OCI-LY7 (cell line): ENCODE measurements around the gene PMP22. TPM values are rescaled to one million over a fixed set of nuclear protein-coding genes. Genes with fewer than 3 reads are reported as not detected.

ENCODE experiments used
- BruUV-seq: library from RNA; stranded (reverse); fragments of 400-500 nt; replicated peaks from 2 replicates; lab custom pipeline; 2021; lab: Mats Ljungman, UMichigan
- CTCF ChIA-PET: fragments of 300-600 bp; sonication (Branson Sonifier 250); formaldehyde crosslinking; loops from one replicate; lab custom pipeline; 2022; ENCODE audit warnings: antibody characterized with exemption; ENCODE audit not compliant: unreplicated experiment; lab: Charles Lee
- POLR2A ChIA-PET: fragments of 300-600 bp; sonication (Branson Sonifier 250); formaldehyde crosslinking; loops from one replicate; lab custom pipeline; 2022; ENCODE audit warnings: antibody characterized with exemption; lab: Charles Lee
- DNase-seq: peaks from one replicate; pipeline ENCODE4 v3.0.0-alpha.2; 2015; ENCODE audit warnings: low spot score
- H2AFZ ChIP-seq: fragments of 200-600 bp; sonication (generic), shearing (Covaris generic); 2 replicates; pipeline ENCODE4 v1.6.1; 2014; ENCODE audit warnings: mild to moderate bottlenecking, antibody characterized with exemption, low read length, moderate library complexity
- H3K27ac ChIP-seq: fragments of 200-600 bp; sonication (generic); 2 replicates; pipeline ENCODE4 v1.5.1; 2014; ENCODE audit warnings: mixed run types, low read depth, mild to moderate bottlenecking, moderate library complexity, low read length, inconsistent platforms; ENCODE audit not compliant: poor library complexity, severe bottlenecking
- H3K36me3 ChIP-seq: fragments of 200-600 bp; sonication (generic); 2 replicates; pipeline ENCODE4 v1.6.1; 2014; ENCODE audit warnings: mild to moderate bottlenecking, antibody characterized with exemption, low read length, moderate library complexity, mixed read lengths; ENCODE audit not compliant: insufficient read depth
- H3K4me1 ChIP-seq: fragments of 200-600 bp; sonication (generic); 2 replicates; pipeline ENCODE4 v1.5.1; 2014; ENCODE audit warnings: mild to moderate bottlenecking, low read length; ENCODE audit not compliant: insufficient read depth, poor library complexity, severe bottlenecking
- H3K4me2 ChIP-seq: fragments of 200-600 bp; sonication (generic); 2 replicates; pipeline ENCODE4 v1.6.1; 2014; ENCODE audit warnings: mild to moderate bottlenecking, low read length
- H3K4me3 ChIP-seq: fragments of 200-600 bp; sonication (generic); 2 replicates; pipeline ENCODE4 v1.5.1; 2014; ENCODE audit warnings: mild to moderate bottlenecking, low read depth, low read length; ENCODE audit not compliant: poor library complexity, severe bottlenecking
- H3K79me2 ChIP-seq: fragments of 200-600 bp; sonication (generic); 2 replicates; pipeline ENCODE4 v1.6.1; 2016; ENCODE audit warnings: low read depth, mild to moderate bottlenecking, low read length, moderate library complexity, mixed read lengths; ENCODE audit not compliant: insufficient read depth
- H3K9me2 ChIP-seq: fragments of 200-600 bp; sonication (generic); 2 replicates; pipeline ENCODE4 v1.6.1; 2016; ENCODE audit warnings: mild to moderate bottlenecking, low read length, mixed read lengths; ENCODE audit not compliant: insufficient read depth
- H3K9me3 ChIP-seq: fragments of 200-600 bp; sonication (generic); 2 replicates; pipeline ENCODE4 v1.6.1; 2014; ENCODE audit warnings: mild to moderate bottlenecking, mixed run types, low read length, mixed read lengths
- H4K20me1 ChIP-seq: fragments of 200-600 bp; sonication (generic); 2 replicates; pipeline ENCODE4 v1.6.1; 2014; ENCODE audit warnings: mild to moderate bottlenecking, antibody characterized with exemption, low read length, moderate library complexity, mixed read lengths; ENCODE audit not compliant: insufficient read depth
- EZH2phosphoT487 ChIP-seq: fragments of 200-600 bp; sonication (generic); IDR thresholded peaks from 2 replicates; pipeline ENCODE4 v1.6.1; 2018; ENCODE audit warnings: low read depth, borderline replicate concordance, mild to moderate bottlenecking, mixed run types, antibody characterized with exemption, low read length, moderate library complexity, mixed read lengths
- intact Hi-C: fragments of 100-400 bp; cut with micrococcal nuclease; formaldehyde crosslinking; loops from one replicate; pipeline ENCODE4 v1.10.0; 2022; ENCODE audit not compliant: unreplicated experiment
- total RNA-seq, 2 experiments: library from RNA; depleted of rRNA in 1 of 2; stranded (reverse); fragments of >200 nt in 1 of 2; shearing (Covaris generic) in 1 of 2; gene quantifications; 2 replicates each; pipeline ENCODE4 v1.2.3, GENCODE V29; 2014 to 2022
- TF ChIP-seq, protein P1 (sequence below): fragments of 200-600 bp; sonication (generic); conservative IDR thresholded peaks from 2 replicates; pipeline ENCODE4 v1.5.1; 2014; ENCODE audit warnings: mild to moderate bottlenecking, antibody characterized with exemption, low read length, moderate library complexity, mixed read lengths

PMP22 gene
- total RNA-seq, 2 experiments from 2014 or later, result not detected

DNA sequence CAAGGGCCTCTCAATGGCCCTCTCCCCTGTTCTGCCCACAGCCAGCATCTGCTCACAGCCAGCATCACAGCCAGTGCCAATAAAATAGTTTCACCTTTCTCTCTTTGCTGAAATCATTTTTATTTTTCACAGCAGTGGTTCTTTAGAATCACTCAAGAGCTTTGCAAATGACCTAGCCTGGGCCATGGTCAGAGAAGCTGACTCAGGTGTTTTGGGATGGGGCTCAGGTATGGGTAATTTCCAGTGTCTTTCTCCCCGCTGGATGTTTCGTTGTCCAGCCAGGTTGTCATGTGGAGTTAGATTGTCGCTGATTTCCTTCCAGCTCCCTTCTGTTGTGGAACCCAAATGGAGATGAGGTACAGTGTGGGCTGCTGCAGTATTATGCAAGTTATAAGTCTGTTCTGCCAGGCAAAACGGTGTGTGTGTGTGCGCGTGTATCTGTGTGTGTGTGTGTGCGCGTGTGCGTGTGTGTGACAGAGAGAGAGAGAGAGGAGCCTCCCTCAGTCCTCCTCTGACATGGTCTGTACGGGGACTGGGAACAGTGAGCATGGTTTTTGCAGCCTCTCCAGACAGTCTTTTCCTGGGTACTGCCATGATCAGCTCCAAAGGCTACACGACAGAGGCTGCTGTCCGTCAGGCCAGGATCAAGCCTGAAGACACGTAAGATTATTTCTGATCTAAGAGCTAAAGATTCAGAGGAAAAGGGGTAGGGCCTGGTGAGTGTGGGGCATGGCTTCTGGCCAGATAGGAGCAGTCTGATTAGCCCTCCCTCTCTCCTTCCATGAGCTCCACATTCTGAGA, 1.4 kb upstream of the PMP22 start:
- CTCF ChIA-PET, result no interaction called here

GRCh38 chr17:15264542-15264941, 584 bp downstream of the PMP22 start:
- intact Hi-C loops, result no loop called here
- CTCF ChIA-PET, result no interaction called here
- no peaks in the 10 kb centered on the region for H3K9me3 ChIP-seq

More for the DNA sequence above, 1.4 kb upstream of the PMP22 start:
- no TSS peak for BruUV-seq
- Histone ChIP-seq H3K4me2 (no peak overlapping the region), H3K79me2 (no peaks in the 10 kb centered on the region), H3K9me2 (no peaks in the 10 kb centered on the region), H2AFZ (no peak overlapping the region), H3K36me3 (no peaks in the 10 kb centered on the region), H4K20me1 (no peaks in the 10 kb centered on the region), H3K4me3 (no peak overlapping the region), H3K9me3 (no peaks in the 10 kb centered on the region), H3K4me1 (no peaks in the 10 kb centered on the region), H3K27ac (no peak overlapping the region)
- DNase-seq, result no peak
- POLR2A ChIA-PET, result no interaction called here
- intact Hi-C loops, result no loop called here
- no peak for TF ChIP-seq EZH2phosphoT487

DNA sequence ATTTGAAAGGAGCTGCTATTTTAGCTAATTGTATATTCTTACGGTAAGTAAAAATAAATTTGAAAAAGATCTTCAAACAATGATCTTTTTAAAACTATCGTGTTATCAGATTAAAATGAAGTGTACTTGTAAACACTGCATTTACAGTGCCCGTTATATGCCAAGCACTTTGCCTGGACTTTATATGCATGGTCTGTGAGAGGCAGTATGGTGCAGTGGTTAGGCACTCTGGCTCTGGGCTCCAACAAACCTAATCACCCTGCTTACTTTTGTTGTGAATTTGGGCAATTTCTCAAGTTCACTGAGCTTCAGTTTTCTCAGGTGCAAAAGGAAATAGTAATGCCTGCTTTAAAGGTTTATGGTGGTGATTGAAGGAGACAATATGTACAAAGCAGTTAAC, 1.4 kb downstream of the PMP22 start:
- Histone ChIP-seq H3K4me2 (no peak overlapping the region), H3K9me2 (no peaks in the 10 kb centered on the region), H3K4me3 (no peak overlapping the region), H3K36me3 (no peaks in the 10 kb centered on the region), H4K20me1 (no peaks in the 10 kb centered on the region), H3K27ac (no peak overlapping the region), H3K4me1 (no peaks in the 10 kb centered on the region), H2AFZ (no peak overlapping the region), H3K9me3 (no peaks in the 10 kb centered on the region), H3K79me2 (no peaks in the 10 kb centered on the region)
- ChIA-PET CTCF (no interaction called here), POLR2A (interaction anchor here (0.6 kb wide), 2 partner anchors 196 to 442 kb away, joined by 3 to 4 read pairs; no protein-coding TSS in a partner anchor)
- intact Hi-C loops, result no loop called here
- no peak for DNase-seq
- no peak for TF ChIP-seq EZH2phosphoT487
- TF ChIP-seq, protein P1, sequence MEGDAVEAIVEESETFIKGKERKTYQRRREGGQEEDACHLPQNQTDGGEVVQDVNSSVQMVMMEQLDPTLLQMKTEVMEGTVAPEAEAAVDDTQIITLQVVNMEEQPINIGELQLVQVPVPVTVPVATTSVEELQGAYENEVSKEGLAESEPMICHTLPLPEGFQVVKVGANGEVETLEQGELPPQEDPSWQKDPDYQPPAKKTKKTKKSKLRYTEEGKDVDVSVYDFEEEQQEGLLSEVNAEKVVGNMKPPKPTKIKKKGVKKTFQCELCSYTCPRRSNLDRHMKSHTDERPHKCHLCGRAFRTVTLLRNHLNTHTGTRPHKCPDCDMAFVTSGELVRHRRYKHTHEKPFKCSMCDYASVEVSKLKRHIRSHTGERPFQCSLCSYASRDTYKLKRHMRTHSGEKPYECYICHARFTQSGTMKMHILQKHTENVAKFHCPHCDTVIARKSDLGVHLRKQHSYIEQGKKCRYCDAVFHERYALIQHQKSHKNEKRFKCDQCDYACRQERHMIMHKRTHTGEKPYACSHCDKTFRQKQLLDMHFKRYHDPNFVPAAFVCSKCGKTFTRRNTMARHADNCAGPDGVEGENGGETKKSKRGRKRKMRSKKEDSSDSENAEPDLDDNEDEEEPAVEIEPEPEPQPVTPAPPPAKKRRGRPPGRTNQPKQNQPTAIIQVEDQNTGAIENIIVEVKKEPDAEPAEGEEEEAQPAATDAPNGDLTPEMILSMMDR, result no peak
- BruUV-seq, result no TSS peak

More at GRCh38 chr17:15264542-15264941, 584 bp downstream of the PMP22 start:
- H3K4me2 ChIP-seq, result no peak overlapping the region
- POLR2A ChIA-PET, result no interaction called here
- no peak overlapping the region for H3K4me3 ChIP-seq
- H3K79me2 ChIP-seq, result no peaks in the 10 kb centered on the region
- H4K20me1 ChIP-seq, result no peaks in the 10 kb centered on the region
- no peaks in the 10 kb centered on the region for H3K36me3 ChIP-seq
- no peak overlapping the region for H3K27ac ChIP-seq
- no peaks in the 10 kb centered on the region for H3K4me1 ChIP-seq
- no peak for DNase-seq
- BruUV-seq, result no TSS peak
- H2AFZ ChIP-seq, result no peak overlapping the region
- TF ChIP-seq EZH2phosphoT487, result no peak
- TF ChIP-seq, protein P1, result no peak
- H3K9me2 ChIP-seq, result no peaks in the 10 kb centered on the region
